ENCODE measurements around the gene KCNH2.
"Not testable (repeated sequence)": the region's sequence is repeated elsewhere in the genome, so short reads cannot be mapped to it uniquely, and the experiment has no call there.

KCNH2 gene

DNA sequence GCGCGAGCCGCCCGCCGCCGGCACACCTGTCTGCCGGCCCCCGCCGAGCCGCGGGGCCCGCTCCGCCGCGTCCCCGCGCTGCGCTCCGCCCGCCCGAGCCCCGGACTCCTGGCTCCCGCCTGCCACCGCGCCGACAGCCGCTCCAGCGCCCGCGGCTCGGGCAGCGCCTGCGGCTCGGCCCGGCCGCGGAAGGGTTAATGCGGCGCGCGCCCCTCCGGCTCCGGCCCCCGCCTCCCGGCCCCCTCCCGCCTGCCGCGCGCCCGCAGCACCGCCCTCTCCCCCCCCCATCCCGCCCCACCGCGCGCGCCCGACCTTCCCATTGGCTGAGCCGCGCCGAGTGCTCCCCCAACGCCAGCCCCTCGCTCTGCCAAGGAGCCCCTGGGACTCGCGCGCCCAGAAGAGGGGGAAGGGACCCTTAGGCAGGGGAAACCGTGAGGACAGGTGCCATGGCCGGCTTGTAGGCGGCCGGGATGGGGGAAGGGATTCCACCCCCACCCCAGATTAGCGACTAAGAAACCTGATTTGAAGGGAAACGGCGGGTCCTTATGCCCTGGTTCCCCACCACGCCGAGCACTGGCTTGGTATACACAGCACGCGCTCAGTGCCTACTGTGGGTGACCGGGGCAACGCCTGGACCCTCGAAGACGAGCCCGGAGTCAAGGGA is at the start of gene KCNH2:
Gene KCNH2, minus strand, starts transcription at position 196 of the 664 bp plus-strand sequence. CDS start 408 bp downstream, outside the sequence.
- DNase-seq: peak; percentile 39

DNA sequence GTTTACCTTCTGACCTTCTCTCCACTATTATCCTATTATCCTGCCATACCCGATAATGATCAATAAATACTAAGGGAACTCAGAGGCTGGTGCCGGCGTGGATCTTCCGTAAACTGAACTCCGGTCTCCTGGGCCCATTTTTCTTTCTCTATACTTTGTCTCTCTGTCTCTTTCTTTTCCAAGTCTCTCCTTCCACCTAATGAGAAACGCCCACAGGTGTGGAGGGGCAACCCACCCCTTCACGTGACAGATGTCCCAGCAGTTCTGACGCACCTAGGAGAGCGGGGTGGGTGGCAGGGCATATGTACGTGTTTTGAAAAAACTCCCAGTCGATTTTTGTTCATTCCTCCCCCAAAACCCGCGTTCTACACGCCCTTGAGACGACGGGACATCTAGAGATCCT is 49.6 kb upstream of the KCNH2 start:
- not testable (repeated sequence) for DNase-seq

DNA sequence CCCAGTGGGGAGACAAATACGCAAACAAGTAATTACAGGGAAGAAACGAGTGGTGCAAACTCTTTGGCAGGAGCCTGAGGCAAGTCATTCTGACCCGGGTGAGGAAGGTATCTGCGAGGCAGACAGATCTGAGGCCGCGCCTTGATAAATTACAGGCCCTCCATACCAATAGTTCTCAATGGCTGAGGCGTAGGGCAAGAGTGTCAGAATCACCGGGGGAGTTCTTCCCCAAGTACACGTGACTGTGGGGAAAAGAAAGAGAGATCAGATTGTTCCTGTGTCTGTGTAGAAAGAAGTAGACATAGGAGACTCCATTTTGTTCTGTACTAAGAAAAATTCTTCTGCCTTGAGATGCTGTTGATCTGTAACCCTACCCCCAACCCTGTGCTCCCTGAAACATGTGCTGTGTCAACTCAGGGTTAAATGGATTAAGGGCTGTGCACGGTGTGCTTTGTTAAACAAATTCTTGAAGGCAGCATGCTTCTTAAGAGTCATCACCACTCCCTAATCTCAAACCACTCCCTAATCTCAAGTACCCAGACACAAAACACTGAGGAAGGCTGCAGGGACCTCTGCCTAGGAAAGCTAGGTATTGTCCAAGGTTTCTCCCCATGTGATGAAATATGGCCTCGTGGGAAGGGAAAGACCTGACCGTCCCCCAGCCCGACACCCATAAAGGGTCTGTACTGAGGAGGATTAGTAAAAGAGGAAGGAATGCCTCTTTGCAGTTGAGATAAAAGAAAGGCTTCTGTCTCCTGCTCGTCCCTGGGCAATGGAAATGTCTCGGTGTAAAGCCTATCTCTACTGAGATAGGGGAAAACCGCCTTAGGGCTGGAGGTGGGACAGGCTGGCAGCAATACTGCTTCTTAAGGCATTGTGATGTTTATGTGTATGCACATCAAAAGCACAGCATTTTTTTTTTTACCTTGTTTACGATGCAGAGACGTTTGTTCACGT is 48.9 kb upstream of the KCNH2 start:
- DNase-seq: not testable (repeated sequence)

- no peak for DNase-seq
Observed at GRCh38 chr7:151025924-151026671, 48.0 kb upstream of the KCNH2 start.

DNA sequence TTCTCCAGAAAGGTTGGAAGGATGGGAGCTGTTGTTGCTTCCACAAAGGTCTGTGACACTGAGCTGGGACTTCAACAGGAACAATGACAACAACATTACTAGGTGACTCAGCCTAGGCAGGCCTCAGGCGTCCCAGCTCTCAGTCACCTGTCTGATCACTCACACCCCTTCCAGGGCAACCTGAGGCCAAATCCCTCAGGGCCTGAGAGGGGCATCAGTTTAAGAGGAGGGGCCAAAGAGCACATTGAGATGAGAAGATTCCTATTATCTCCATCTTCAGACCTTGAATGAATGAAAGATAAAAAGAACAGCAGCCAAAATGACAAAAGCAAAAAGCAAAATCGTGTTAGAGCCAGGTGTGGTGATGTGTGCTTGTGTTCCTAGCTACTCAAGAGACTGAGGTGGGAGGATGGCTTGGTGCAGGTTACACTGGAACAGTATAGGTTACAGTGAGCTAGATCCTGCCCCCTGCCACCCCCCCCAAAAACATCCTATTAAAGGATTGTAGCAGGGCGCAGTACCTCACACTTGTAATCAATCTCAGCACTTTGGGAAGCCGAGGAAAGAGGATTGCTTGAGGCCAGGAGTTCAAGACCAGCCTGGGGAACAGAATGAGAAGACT is 46.4 kb upstream of the KCNH2 start, which contains the start of gene ATG9B:
Gene ATG9B, minus strand, starts transcription at position 60 of the 622 bp plus-strand sequence. CDS start 71 bp downstream, outside the sequence.
- no peak for DNase-seq

- DNase-seq: no peak
Observed at GRCh38 chr7:151023232-151023631, 45.1 kb upstream of the KCNH2 start.

DNA sequence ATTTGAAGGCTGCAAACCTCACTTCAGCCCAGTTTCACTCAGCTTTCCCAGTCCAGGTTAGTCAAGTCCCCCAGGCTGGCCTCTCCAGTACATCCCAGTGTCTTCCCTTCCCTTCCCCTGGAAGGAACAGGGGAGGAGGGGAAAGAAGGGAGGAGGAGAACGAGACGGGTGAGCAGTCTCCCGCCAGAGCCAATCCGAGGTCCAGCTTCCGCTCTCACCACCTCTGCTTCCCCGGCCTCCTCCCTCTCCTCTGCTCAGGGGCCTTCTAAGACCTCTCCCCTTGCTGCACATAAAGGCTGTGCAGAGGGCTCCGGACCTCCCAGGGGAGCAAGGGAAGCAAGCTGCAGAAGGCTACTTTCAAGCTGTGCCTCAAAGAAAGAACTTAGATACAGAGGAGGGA is 42.1 kb upstream of the KCNH2 start:
- DNase-seq: no peak

DNA sequence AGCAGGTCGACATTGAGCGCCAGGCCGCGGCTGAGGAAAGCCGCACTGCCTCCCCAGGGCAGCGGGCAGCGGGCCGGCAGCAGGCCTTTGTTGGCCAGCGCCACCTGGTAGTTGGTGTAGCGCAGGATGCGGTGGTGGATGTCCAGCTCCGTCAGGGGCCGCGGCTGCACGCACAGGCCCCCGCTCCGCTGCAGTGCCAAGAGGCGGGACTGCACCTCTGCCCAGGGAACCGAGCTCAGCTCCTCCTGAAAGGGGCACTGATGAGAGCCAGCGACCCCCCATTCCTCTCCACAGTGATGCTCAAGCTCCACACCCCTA is 41.0 kb upstream of the KCNH2 start:
- DNase-seq: no peak

DNA sequence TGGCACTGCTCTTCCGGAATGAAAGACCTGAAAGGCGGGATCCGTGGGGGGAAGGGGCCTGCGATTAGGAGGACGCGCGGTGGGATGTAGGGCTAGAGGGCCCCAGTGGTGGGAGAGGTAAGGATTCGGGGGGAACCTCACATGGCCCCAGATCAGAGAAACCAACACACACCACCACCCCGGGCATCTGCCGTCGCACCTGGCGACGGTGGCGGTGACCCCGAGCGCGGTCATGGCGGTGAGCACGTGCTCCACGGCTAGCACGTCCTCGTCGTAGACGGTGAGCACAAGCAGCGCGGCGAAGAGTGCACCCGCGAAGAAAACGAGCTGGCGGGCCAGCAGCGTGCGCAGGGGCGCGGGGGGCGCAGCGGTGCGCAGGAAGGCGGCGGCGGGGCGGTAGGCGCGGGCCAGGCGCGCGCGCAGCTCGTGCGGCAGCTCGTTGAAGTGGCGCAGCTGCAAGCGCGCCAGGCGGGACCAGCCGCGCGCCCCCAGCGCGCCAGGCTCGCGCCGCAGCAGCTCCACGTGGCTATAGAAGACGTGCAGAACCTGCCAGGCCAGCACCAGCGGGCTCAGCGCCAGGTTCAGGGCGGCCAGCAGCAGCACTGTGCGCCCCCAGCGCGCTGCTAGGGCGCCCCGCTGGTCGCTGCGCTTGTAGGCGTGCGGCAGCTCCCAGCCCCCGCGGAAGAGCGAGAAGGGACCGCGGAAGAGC is 40.5 kb upstream of the KCNH2 start:
- no peak for DNase-seq

DNA sequence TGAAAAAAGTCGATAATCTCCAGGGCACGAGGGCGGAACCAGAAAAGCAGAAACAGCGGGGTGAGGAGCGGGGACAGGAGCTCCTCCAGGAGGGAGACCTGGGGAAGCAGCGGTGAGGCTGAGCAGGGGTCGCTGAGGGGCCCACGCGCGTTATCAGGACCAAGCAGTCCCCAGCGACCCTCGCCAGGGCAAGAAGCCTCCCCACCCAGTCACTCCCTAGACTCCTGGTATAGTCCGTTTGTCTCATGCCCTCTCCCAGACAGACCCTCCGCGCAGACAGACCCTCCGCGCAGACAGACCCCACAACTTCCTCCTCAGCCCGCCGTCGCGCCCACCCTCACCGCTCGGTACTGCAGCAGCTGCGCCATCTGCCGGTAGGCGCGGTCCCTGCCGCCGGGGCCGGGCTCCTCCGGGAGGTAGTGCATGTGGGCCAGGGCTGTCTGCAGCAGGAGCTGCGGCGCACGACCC is 39.9 kb upstream of the KCNH2 start:
- no peak for DNase-seq

DNA sequence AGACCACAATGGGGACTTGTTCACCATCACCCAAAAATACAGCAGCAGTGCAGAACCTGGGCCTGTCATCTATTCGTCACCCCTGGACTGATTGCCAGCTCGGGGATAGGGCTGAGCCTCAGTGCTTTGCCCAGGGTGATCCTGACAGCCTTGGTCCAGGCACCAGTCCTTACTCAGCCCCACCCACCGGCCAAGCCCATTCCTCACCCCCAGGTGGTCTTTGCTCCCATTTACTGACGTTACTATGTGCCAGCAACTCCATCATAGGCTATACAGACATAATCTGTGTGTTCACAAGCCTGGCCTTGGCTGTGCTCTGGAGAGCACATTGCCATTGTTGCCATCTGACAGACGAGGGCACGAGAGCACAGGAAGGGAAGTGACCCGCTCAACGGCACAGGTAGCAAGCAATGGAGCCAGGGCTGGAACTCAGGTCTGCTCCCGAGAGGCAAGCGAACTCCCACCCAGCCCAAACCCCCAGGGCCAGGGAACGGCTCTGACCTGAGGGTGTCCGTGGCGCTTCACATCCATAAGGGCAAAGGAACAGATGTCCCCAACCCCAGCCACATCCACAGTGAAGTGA is 39.3 kb upstream of the KCNH2 start:
- DNase-seq: no peak

GRCh38 chr7:151016942-151017341 is 38.8 kb upstream of the KCNH2 start:
- DNase-seq: no peak

- DNase-seq: no peak
Observed at GRCh38 chr7:151016505-151016904, 38.4 kb upstream of the KCNH2 start.

DNA sequence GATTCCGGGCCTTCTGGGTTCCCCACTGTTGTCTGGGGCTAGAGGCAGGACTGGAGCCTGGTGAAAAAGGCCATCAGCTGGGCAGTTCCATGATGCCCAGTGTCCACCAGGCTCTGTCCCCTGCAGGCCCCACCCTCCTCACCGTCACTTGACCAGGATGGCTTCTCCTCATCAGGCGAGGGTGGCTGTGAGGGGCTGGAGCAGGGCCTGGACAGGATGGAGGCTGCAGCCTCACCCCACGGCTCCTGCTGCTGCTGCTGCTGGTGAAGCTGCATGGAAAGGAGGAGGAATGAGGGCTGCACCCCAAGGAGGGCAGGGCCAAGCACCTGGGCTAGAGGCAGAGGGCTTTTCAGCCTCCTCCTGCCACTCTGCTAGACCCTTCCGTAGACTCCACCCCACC is 37.8 kb upstream of the KCNH2 start:
- DNase-seq: no peak

GRCh38 chr7:151014950-151015349 is 36.8 kb upstream of the KCNH2 start:
- DNase-seq: no peak

DNA sequence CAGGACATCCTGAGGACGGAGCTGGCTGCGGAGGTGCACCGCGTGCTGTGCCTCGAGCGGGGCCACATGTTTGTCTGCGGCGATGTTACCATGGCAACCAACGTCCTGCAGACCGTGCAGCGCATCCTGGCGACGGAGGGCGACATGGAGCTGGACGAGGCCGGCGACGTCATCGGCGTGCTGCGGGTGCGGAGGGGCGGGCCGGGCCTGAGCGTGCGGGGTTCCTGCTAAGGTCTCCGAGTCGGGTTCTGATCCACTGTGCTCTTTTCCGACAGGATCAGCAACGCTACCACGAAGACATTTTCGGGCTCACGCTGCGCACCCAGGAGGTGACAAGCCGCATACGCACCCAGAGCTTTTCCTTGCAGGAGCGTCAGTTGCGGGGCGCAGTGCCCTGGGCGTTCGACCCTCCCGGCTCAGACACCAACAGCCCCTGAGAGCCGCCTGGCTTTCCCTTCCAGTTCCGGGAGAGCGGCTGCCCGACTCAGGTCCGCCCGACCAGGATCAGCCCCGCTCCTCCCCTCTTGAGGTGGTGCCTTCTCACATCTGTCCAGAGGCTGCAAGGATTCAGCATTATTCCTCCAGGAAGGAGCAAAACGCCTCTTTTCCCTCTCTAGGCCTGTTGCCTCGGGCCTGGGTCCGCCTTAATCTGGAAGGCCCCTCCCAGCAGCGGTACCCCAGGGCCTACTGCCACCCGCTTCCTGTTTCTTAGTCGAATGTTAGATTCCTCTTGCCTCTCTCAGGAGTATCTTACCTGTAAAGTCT is 35.8 kb upstream of the KCNH2 start:
- DNase-seq: no peak

- DNase-seq: no peak
Observed at GRCh38 chr7:151013356-151013732, 35.2 kb upstream of the KCNH2 start.

GRCh38 chr7:151012911-151013347 is 34.8 kb upstream of the KCNH2 start:
- no peak for DNase-seq

GRCh38 chr7:151012031-151012692 is 34.0 kb upstream of the KCNH2 start:
- no peak for DNase-seq

DNA sequence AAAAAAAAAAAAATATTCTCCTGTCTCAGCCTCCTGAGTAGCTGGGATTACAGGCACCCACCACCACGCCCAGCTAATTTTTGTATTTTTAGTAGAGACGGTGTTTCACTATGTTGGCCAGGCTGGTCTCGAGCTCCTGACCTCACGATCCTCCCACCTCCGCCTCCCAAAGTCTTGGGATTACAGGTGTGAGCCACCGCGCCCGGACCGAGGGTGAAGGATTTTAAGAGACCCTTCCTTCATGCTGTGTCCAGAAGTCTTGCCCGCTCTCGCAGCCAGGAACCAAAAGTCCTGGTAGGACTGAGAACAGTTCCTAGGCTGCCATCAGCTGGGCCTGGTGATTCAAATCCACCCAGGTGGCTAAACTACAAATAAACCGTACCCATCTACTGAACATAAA is 33.5 kb upstream of the KCNH2 start:
- not testable (repeated sequence) for DNase-seq

GRCh38 chr7:151011097-151011409 is 32.9 kb upstream of the KCNH2 start:
- DNase-seq: no peak
